Endothelial cell of umbilical vein (primary cell): ENCODE data around the gene KDM4B. TPM values are rescaled to one million over a fixed set of nuclear protein-coding genes. Genes with fewer than 3 reads are reported as not detected.

Experiments used
- BruUV-seq: library from RNA; stranded (reverse); fragments of 400-500 nt; replicated peaks from 2 replicates; lab custom pipeline; 2021; lab: Mats Ljungman, UMichigan
- CTCF ChIA-PET: fragments of 300-600, 350-600 bp; sonication (Branson Sonifier 250); formaldehyde crosslinking; loops from one replicate; lab custom pipeline; 2021; ENCODE audit warnings: antibody characterized with exemption, inconsistent platforms; lab: Charles Lee
- POLR2A ChIA-PET: fragments of 300-600, 350-600 bp; sonication (Branson Sonifier 250); formaldehyde crosslinking; loops from one replicate; lab custom pipeline; 2021; ENCODE audit warnings: antibody characterized with exemption, inconsistent platforms; lab: Charles Lee
- DNase-seq: peaks from one replicate; pipeline ENCODE4 v3.0.0-alpha.2; 2011; ENCODE audit warnings: low read depth, low spot score
- FAIRE-seq: peaks from 2 replicates; lab custom pipeline; 2011; peaks lifted over from hg19 to GRCh38; lab: Jason Lieb, UNC
- H2AFZ ChIP-seq: 2 replicates; pipeline ENCODE4 v1.6.0; 2012; ENCODE audit warnings: low read depth, low read length, control low read depth, inconsistent platforms
- H3K27ac ChIP-seq: 2 replicates; pipeline ENCODE4 v1.5.1; 2011; ENCODE audit warnings: low read depth, mild to moderate bottlenecking, control low read depth, low read length, moderate library complexity; ENCODE audit not compliant: insufficient read depth
- H3K27me3 ChIP-seq, 2 experiments: 2 replicates each; pipeline versions ENCODE4 v1.6.0 to v1.6.1; 2011; ENCODE audit warnings: low read length in 2 of 2, mixed read lengths in 1 of 2; ENCODE audit not compliant: control insufficient read depth in 2 of 2, insufficient read depth in 2 of 2
- H3K36me3 ChIP-seq, 2 experiments: 2 replicates in 1 of 2; 3 replicates in 1 of 2; pipeline ENCODE4 v1.5.1; 2011; ENCODE audit warnings: low read length in 2 of 2, mild to moderate bottlenecking in 1 of 2, moderate library complexity in 1 of 2; ENCODE audit not compliant: control insufficient read depth in 2 of 2, insufficient read depth in 2 of 2; ENCODE audit errors: extremely low read depth in 1 of 2
- H3K4me1 ChIP-seq: 3 replicates; pipeline ENCODE4 v1.5.1; 2011; ENCODE audit warnings: mild to moderate bottlenecking, low read length; ENCODE audit not compliant: control insufficient read depth, insufficient read depth; ENCODE audit errors: extremely low read depth
- H3K4me2 ChIP-seq: 2 replicates; pipeline ENCODE4 v1.6.1; 2011; ENCODE audit warnings: low read length, control low read depth, mixed read lengths; ENCODE audit not compliant: insufficient read depth
- H3K4me3 ChIP-seq, 3 experiments: fragments of 200-600 bp in 1 of 3; sonication (generic), shearing (Covaris generic) in 1 of 3; replicated peaks in 1 of 3; 2 replicates each; pipeline ENCODE4 v1.5.1; 2011 to 2016; ENCODE audit warnings: control low read depth in 3 of 3, low read length in 3 of 3, mild to moderate bottlenecking in 2 of 3, inconsistent platforms in 1 of 3, low read depth in 1 of 3, moderate library complexity in 1 of 3; ENCODE audit not compliant: insufficient read depth in 1 of 3
- H3K79me2 ChIP-seq: 2 replicates; pipeline ENCODE4 v1.6.0; 2012; ENCODE audit warnings: low read length, inconsistent platforms; ENCODE audit not compliant: control insufficient read depth, insufficient read depth
- H3K9ac ChIP-seq: replicated peaks from 2 replicates; pipeline ENCODE3; 2011; ENCODE audit warnings: low read length, control low read depth; ENCODE audit not compliant: insufficient read depth; ENCODE audit errors: extremely low read depth
- H3K9me1 ChIP-seq: replicated peaks from 3 replicates; pipeline ENCODE4 v1.6.0; 2011; ENCODE audit warnings: mild to moderate bottlenecking, low read length; ENCODE audit not compliant: control insufficient read depth, insufficient read depth; ENCODE audit errors: extremely low read depth
- H3K9me3 ChIP-seq: replicated peaks from 2 replicates; pipeline ENCODE4 v1.5.1; 2012; ENCODE audit warnings: low read length, inconsistent platforms; ENCODE audit not compliant: control insufficient read depth, insufficient read depth
- H4K20me1 ChIP-seq: replicated peaks from 2 replicates; pipeline ENCODE3; 2011; ENCODE audit warnings: mild to moderate bottlenecking, low read length; ENCODE audit not compliant: control insufficient read depth, insufficient read depth; ENCODE audit errors: extremely low read depth
- CTCF ChIP-seq, 2 donors: IDR thresholded peaks; 1 replicate in 1 of 2; 2 replicates in 1 of 2; pipeline ENCODE4 v1.5.1; 2011; ENCODE audit warnings: low read length in 2 of 2, mild to moderate bottlenecking in 2 of 2, moderate library complexity in 2 of 2, control low read depth in 1 of 2, inconsistent platforms in 1 of 2, low read depth in 1 of 2; ENCODE audit not compliant: insufficient read depth in 1 of 2; ENCODE audit errors: extremely low read depth in 1 of 2
- EZH2 ChIP-seq: IDR thresholded peaks from 2 replicates; pipeline ENCODE4 v1.6.1; 2012; ENCODE audit warnings: borderline replicate concordance, low read depth, mild to moderate bottlenecking, moderate library complexity, low read length, inconsistent platforms; ENCODE audit not compliant: severe bottlenecking
- FOS ChIP-seq: IDR thresholded peaks from 2 replicates; pipeline ENCODE4 v1.6.1; 2011; ENCODE audit warnings: mild to moderate bottlenecking, low read length, moderate library complexity, borderline replicate concordance; ENCODE audit not compliant: insufficient read depth
- GATA2 ChIP-seq: IDR thresholded peaks from 2 replicates; pipeline ENCODE4 v1.7.0; 2011; ENCODE audit warnings: low read depth, mild to moderate bottlenecking, moderate library complexity, mixed read lengths, low read length; ENCODE audit not compliant: insufficient read length, insufficient read depth
- JUN ChIP-seq: IDR thresholded peaks from 2 replicates; pipeline ENCODE4 v1.6.1; 2011; ENCODE audit warnings: borderline replicate concordance, low read depth; ENCODE audit not compliant: insufficient read length, insufficient read depth
- MAX ChIP-seq: IDR thresholded peaks from 2 replicates; pipeline ENCODE4 v1.6.1; 2011; ENCODE audit not compliant: insufficient read depth, insufficient read length
- MYC ChIP-seq: IDR thresholded peaks from one replicate; pipeline ENCODE4 v1.6.1; 2011; ENCODE audit warnings: mild to moderate bottlenecking, low read depth, low read length
- POLR2A ChIP-seq: IDR thresholded peaks from 2 replicates; pipeline ENCODE4 v1.6.1; 2012; ENCODE audit warnings: low read depth, mild to moderate bottlenecking, control low read depth, low read length
- POLR2AphosphoS5 ChIP-seq: IDR thresholded peaks from 2 replicates; pipeline ENCODE4 v1.6.1; 2012; ENCODE audit warnings: low read depth, mild to moderate bottlenecking, control low read depth, low read length, moderate library complexity; ENCODE audit not compliant: insufficient read depth
- dilution Hi-C: fragments of 300-500 bp; cut with MboI; formaldehyde crosslinking; loops from one replicate; pipeline ENCODE4 v1.15.0; 2019; ENCODE audit warnings: low sequenced_read_pairs; ENCODE audit not compliant: extremely low pct_ligation_motif_present
- intact Hi-C: fragments of 100-400 bp; cut with micrococcal nuclease; formaldehyde crosslinking; loops from one replicate; pipeline ENCODE4 v1.10.0; 2022
- polyA plus RNA-seq, 4 experiments: library from polyadenylated mRNA; depleted of rRNA in 3 of 4; stranded (reverse) in 3 of 4; unstranded in 1 of 4; fragments of >200 nt; gene quantifications; 2 replicates each; pipeline versions ENCODE4 v1.2.1 to v1.2.3, GENCODE V29; 2011 to 2012; ENCODE audit warnings: missing spikeins in 1 of 4
- total RNA-seq: library from RNA; stranded (reverse); gene quantifications from 2 replicates; pipeline ENCODE4 v1.2.3, GENCODE V29; 2021

KDM4B gene
- total and polyA plus RNA-seq, 2 donors (not counting 3 experiments of a cell fraction or from before 2014, with no cell fraction given) = 12.4 to 37.2 TPM

GRCh38 chr19:5106971-5107370 is 138.1 kb downstream of the KDM4B start:
- Histone ChIP-seq H3K27me3 (no peaks in the 10 kb centered on the region), H3K36me3 (peaks cover 0 to 4% of the 10 kb centered on the region in 2 experiments), H3K9me3 (no peaks in the 10 kb centered on the region), H3K79me2 (no peaks in the 10 kb centered on the region), H3K4me1 (no peaks in the 10 kb centered on the region), H3K9me1 (no peaks in the 10 kb centered on the region), H2AFZ (no peak overlapping the region), H3K4me3 (no peak overlapping the region), H3K27ac (no peak overlapping the region), H3K9ac (no peak overlapping the region), H3K4me2 (no peak overlapping the region), H4K20me1 (no peaks in the 10 kb centered on the region)
- intact Hi-C loops (no loop called here), dilution Hi-C loops (no loop called here)
- FAIRE-seq (no peak), DNase-seq (no peak)
- ChIA-PET CTCF (no interaction called here), POLR2A (no interaction called here)
- TF ChIP-seq POLR2AphosphoS5 = no peak
- TF ChIP-seq MYC = no peak
- TF ChIP-seq CTCF (IDR thresholded peaks at IDR 0.05; ENCODE audit: extremely low read depth in 1 of 2, insufficient read depth in 1 of 2, low read depth in 1 of 2, low read length in 2 of 2) = no peak
- no peak for TF ChIP-seq JUN
- TF ChIP-seq FOS = no peak
- no peak for TF ChIP-seq EZH2
- no peak for TF ChIP-seq POLR2A
- TF ChIP-seq GATA2 = no peak
- no peak for TF ChIP-seq MAX
- no TSS peak for BruUV-seq
